Peyer's patch (tissue), 4 donors: ENCODE measurements around the gene MASP2.
"Not testable (repeated sequence)": the region's sequence is repeated elsewhere in the genome, so short reads cannot be mapped to it uniquely, and the experiment has no call there.

Source experiments
- CTCF ChIP-seq, 6 experiments: fragments of 450-650 bp in 4 of 6; fragments of 200-600 bp in 2 of 6; sonication (generic) in 1 of 6; IDR thresholded peaks; one replicate each; pipeline ENCODE4 v1.5.1; 2017 to 2019; ENCODE audit warnings: antibody characterized with exemption in 6 of 6, mild to moderate bottlenecking in 3 of 6, moderate library complexity in 1 of 6
- POLR2A ChIP-seq, 2 donors: fragments of 450-650 bp; IDR thresholded peaks; one replicate each; pipeline ENCODE4 v1.5.1; 2017; ENCODE audit warnings: antibody characterized with exemption in 2 of 2, mild to moderate bottlenecking in 2 of 2, moderate library complexity in 2 of 2

- TF ChIP-seq CTCF, POLR2A (IDR thresholded peaks at IDR 0.05): not testable (repeated sequence)
These were observed 55.0 kb downstream of the MASP2 start for GRCh38 chr1:10992004-10992403.
